Middle frontal gyrus (tissue), 1 donor: Measurements from ENCODE around the gene NAT9.

Experiments used
- DNase-seq: peaks from one replicate; pipeline ENCODE4 v3.0.0-alpha.2; 2015; ENCODE audit warnings: low spot score; ENCODE audit errors: extremely low spot score

NAT9 gene

DNA sequence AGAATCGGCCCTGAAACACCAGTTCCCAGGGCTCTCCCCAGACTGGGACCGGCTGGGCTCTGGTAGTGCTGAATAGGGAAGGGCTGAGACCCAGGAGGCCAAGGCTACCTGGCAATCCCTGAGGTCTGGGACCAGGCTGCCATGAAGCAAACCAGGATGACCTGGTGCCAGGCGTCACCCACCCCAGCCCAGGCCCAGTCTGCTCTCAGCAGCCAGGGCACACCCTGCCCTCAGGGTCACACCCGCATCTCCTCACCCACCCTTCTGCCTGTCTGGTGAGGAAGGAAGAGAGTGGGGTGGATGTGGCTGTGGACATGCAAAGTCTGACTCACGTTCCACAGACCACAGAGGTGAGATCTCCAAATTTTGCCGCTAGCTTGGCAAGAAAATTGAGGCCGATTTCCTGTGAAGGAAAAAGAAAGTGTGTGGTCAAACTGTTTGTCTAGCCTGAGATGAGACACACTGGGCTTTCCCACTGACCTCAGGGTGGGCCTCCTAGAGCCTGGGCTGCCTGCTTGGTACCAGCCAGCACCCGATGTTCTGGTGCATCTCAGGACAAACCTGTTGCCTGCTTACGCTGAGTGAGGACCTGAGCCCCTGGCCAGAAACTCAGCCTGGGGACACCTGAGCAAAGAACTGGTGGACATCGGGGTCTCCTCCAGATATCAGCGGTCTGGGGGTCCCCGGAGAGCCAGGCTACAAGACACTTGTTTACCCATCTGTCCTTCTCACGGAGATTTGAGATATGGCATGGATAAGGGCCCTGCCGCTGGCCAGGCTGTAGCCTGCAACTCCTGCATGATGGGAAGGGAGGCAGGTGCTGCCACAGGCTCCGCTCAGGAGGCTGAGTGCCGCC is 45.4 kb downstream of the NAT9 start:
- no peak for DNase-seq

DNA sequence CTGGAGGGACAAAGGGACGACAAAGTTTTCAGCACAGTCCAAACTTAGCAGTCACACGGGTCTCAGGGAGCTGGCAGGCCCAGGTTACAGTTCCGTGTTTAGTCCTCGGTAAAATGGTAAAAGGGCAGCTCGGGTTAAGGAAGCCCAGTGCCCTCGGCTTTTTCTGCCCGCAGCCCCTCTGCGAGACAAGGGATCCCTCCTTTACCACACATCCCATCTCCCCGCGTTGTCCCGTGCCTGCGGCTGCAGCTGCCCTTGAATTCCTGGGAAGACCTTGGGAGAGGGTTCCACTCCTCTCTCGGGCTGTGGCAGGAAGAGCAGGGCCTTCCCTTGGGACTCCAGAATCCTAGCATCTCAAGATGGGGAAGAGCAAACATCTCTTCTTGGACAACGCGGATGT is 46.3 kb downstream of the NAT9 start:
- no peak for DNase-seq

DNA sequence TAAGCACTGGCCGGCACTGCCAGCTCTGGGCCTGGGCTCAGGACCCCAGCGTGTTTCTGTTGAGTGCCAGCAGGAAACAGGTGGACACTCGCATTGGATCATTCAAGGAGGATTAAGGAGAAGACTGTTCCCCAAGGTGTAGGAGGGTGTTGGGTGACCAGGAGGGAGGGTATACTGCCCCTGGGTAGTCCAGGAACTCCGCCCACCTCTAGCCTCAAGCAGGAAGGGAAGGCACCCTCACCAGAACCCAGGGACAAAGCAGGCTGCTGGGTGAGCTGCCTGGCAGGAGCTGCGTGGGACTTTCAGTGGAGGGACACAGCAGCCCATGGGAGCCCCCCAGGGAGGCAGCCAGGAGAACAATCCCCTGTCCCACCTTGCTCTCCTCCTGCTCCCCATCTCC is 46.8 kb downstream of the NAT9 start:
- DNase-seq = no peak

DNA sequence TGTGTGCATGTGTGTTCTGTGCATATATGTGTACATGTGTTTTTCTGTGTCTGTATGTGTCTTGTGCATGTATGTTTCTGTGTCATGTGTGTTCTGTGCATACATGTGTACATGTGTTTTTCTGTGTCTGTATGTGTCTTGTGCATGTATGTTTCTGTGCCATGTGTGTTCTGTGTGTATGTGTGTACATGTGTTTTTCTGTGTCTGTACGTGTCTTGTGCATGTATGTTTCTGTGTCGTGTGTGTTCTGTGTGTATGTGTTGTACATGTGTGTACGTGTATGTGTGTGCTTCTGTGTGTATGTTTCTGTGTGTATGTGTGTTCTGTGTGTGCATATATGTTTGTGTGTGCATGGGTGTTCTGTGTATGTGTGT is 47.5 kb downstream of the NAT9 start:
- no peak for DNase-seq

DNA sequence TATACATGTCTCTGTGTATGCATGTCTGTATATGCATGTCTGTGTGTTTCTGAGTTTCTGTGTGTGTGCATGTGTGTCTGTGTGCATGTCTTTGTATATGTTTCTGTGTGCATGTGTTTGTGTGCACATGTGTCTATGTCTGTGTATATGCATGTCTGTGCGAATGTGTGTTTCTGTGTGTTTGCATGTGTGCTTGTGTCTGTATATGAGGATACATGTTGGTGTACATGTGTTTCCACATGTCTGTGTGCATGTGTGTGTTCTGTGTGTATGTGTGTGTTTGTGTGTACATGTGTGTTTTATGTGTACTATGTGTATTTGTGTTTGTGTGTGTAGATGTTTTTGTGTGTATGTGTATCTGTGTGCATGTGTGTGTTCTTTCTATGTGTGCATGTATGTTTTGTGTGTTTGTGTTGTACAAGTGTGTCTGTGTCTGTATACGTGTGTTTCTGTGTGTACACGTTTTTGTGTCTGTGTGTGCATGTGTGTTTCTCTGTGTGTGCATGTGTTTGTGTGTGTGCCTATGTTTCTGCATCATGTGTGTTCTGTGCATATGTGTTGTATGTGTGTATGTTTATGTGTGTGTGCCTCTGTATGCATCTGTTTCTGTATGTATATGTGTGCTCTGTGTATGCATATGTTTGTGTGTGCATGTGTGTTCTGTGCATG is 48.0 kb downstream of the NAT9 start:
- DNase-seq = no peak

DNA sequence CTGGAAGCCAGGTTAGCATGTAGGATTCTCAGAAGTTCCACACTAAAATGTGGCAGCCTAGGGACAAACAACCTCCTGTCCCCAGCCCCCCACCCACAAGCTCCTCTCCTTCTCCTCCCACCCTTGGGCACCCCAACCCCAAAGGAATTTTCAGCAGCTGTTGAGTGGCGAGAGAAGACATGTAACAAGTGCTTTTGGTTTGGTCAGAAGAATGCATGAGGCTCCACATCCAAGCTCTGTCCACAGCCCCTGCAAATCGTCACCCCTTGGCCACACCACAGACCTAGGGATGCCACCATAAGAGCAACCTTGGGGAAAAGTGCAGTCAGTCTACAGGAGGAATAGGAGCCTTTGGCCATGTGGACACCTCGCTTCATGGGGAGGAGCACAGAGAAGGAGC is 51.0 kb downstream of the NAT9 start:
- DNase-seq = no peak

DNA sequence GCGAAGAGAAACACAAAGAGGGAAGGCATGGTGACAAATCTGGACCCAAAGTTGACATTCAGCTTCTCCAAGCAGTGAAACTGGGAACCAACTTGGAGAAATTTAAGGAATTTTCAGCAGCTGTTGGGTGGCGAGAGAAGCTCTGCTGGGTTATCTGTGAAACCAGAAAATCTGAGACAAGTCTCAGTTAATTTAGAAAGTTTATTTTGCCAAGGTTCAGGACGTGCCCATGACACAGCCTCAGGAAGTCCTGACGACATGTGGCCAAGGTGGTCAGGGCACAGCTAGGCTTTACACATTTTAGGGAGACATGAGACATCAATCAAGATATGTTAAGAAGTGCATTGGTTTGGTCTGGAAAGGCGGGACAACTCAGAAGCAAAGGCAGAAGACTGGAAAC is 52.3 kb downstream of the NAT9 start:
- DNase-seq = no peak

DNA sequence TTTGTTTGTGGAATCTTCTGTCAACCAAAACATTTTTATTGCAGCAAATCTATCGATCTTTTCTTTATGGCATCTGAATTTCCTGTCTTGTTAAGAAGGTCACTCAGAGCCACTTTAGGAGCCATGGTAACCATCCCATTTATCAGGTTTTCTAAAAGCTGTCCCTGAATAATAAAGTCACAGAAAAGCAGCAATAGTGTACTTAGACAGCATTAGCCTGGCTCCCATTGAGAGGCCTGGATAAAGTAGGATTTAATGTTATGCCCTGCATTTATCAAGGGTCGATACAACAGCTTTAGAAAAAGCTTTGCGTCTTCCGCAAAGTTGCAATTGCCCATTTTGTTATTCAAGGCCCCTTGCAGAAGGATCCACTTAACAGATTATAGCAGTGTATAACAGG is 53.4 kb downstream of the NAT9 start:
- DNase-seq = no peak
